NCI-H1092 treated with DMSO at 0.1 percent for 48 hours (cell line): ENCODE measurements around the gene ALKBH8.
"Not testable (repeated sequence)": the region's sequence is repeated elsewhere in the genome, so short reads cannot be mapped to it uniquely, and the experiment has no call there.

ENCODE experiments used
- DNase-seq: peaks from one replicate; lab custom pipeline; 2025; lab: John Stamatoyannopoulos, UW

ALKBH8 gene

GRCh38 chr11:107576497-107577345 is 11.2 kb upstream of the ALKBH8 start:
- peak; percentile 9 for DNase-seq

- no peak for DNase-seq
Observed at GRCh38 chr11:107573438-107573837, 7.9 kb upstream of the ALKBH8 start.

- DNase-seq = no peak
Observed at GRCh38 chr11:107570015-107570414, 4.5 kb upstream of the ALKBH8 start.

- no peak for DNase-seq
Observed at GRCh38 chr11:107567739-107568335, 2.3 kb upstream of the ALKBH8 start.

- no peak for DNase-seq
Observed at GRCh38 chr11:107566569-107566968, 1.0 kb upstream of the ALKBH8 start.

GRCh38 chr11:107565955-107566501 is 493 bp upstream of the ALKBH8 start:
- DNase-seq = not testable (repeated sequence)

GRCh38 chr11:107564877-107565218 is 687 bp downstream of the ALKBH8 start:
- DNase-seq = no peak

- peak; percentile 24 for DNase-seq
Observed at GRCh38 chr11:107563702-107564101, 1.8 kb downstream of the ALKBH8 start.

- no peak for DNase-seq
Observed at GRCh38 chr11:107562647-107563208, 2.8 kb downstream of the ALKBH8 start.

GRCh38 chr11:107561688-107562087 is 3.8 kb downstream of the ALKBH8 start:
- DNase-seq = no peak

- DNase-seq = no peak
Observed at GRCh38 chr11:107550304-107550703, 15.2 kb downstream of the ALKBH8 start.

- DNase-seq = no peak
Observed at GRCh38 chr11:107549954-107550285, 15.6 kb downstream of the ALKBH8 start.

- no peak for DNase-seq
Observed at GRCh38 chr11:107549253-107549953, 16.1 kb downstream of the ALKBH8 start.

GRCh38 chr11:107547961-107548360 is 17.6 kb downstream of the ALKBH8 start:
- DNase-seq = no peak

GRCh38 chr11:107545101-107545514 is 20.4 kb downstream of the ALKBH8 start:
- DNase-seq = no peak

- DNase-seq = no peak
Observed at GRCh38 chr11:107538821-107539220, 26.7 kb downstream of the ALKBH8 start.

GRCh38 chr11:107538239-107538638 is 27.3 kb downstream of the ALKBH8 start:
- DNase-seq = no peak

- not testable (repeated sequence) for DNase-seq
Observed at GRCh38 chr11:107537155-107537554, 28.4 kb downstream of the ALKBH8 start.

- no peak for DNase-seq
Observed at GRCh38 chr11:107526197-107526596, 39.3 kb downstream of the ALKBH8 start.

- no peak for DNase-seq
Observed at GRCh38 chr11:107508858-107509244, 56.7 kb downstream of the ALKBH8 start.

GRCh38 chr11:107508201-107508857 is 57.2 kb downstream of the ALKBH8 start:
- no peak for DNase-seq

GRCh38 chr11:107505647-107506225 is 59.8 kb downstream of the ALKBH8 start:
- no peak for DNase-seq
